Mesendoderm (in vitro differentiated cells): Measurements from ENCODE around the gene HDAC2.
"Not testable (repeated sequence)": the region's sequence is repeated elsewhere in the genome, so short reads cannot be mapped to it uniquely, and the experiment has no call there.

Source experiments
- DNase-seq: peaks from one replicate; pipeline ENCODE4 v3.0.0; 2013
- H2AK5ac ChIP-seq: 2 replicates; pipeline ENCODE4 v1.6.1; 2013; ENCODE audit warnings: low read length, inconsistent platforms
- H2BK120ac ChIP-seq: 2 replicates; pipeline ENCODE4 v1.6.1; 2013; ENCODE audit warnings: low read depth, mild to moderate bottlenecking, low read length, moderate library complexity, mixed read lengths
- H2BK15ac ChIP-seq: replicated peaks from 2 replicates; pipeline ENCODE4 v1.6.1; 2013; ENCODE audit warnings: low read depth, mild to moderate bottlenecking, moderate library complexity
- H2BK5ac ChIP-seq: 2 replicates; pipeline ENCODE4 v1.6.1; 2013; ENCODE audit warnings: low read length, inconsistent platforms
- H3K18ac ChIP-seq: 2 replicates; pipeline ENCODE4 v1.6.1; 2013; ENCODE audit warnings: mild to moderate bottlenecking, low read length, mixed read lengths
- H3K23ac ChIP-seq: one replicate; pipeline ENCODE4 v1.6.1; 2013; ENCODE audit warnings: low read length
- H3K27ac ChIP-seq: 2 replicates; pipeline ENCODE4 v1.5.1; 2013; ENCODE audit warnings: low read depth, mild to moderate bottlenecking, inconsistent platforms, low read length, moderate library complexity
- H3K27me3 ChIP-seq: 2 replicates; pipeline ENCODE4 v1.6.1; 2013; ENCODE audit warnings: low read length, control low read depth, mild to moderate bottlenecking, inconsistent platforms; ENCODE audit not compliant: insufficient read depth, poor library complexity
- H3K36me3 ChIP-seq: 2 replicates; pipeline ENCODE4 v1.6.1; 2013; ENCODE audit warnings: low read length, inconsistent platforms; ENCODE audit not compliant: control insufficient read depth, insufficient read depth
- H3K4ac ChIP-seq: one replicate; pipeline ENCODE4 v1.6.1; 2013; ENCODE audit warnings: low read depth, mild to moderate bottlenecking, low read length, moderate library complexity
- H3K4me1 ChIP-seq: 2 replicates; pipeline ENCODE4 v1.6.1; 2013; ENCODE audit warnings: low read depth, low read length, inconsistent platforms; ENCODE audit not compliant: control insufficient read depth
- H3K4me2 ChIP-seq: 2 replicates; pipeline ENCODE4 v1.6.1; 2013; ENCODE audit warnings: low read length
- H3K4me3 ChIP-seq: 2 replicates; pipeline ENCODE4 v1.5.1; 2013; ENCODE audit warnings: mild to moderate bottlenecking, low read length
- H3K56ac ChIP-seq: one replicate; pipeline ENCODE4 v1.6.1; 2013; ENCODE audit warnings: low read length
- H3K79me1 ChIP-seq: 2 replicates; pipeline ENCODE4 v1.6.1; 2013; ENCODE audit warnings: low read length, inconsistent platforms
- H3K79me2 ChIP-seq: 2 replicates; pipeline ENCODE4 v1.6.1; 2013; ENCODE audit warnings: mild to moderate bottlenecking, low read length; ENCODE audit not compliant: control insufficient read depth, insufficient read depth
- H3K9ac ChIP-seq: 2 replicates; pipeline ENCODE4 v1.6.1; 2013; ENCODE audit warnings: low read length, inconsistent platforms
- H4K5ac ChIP-seq: one replicate; pipeline ENCODE4 v1.6.1; 2013; ENCODE audit warnings: low read length
- H4K8ac ChIP-seq: one replicate; pipeline ENCODE4 v1.6.1; 2013; ENCODE audit warnings: low read depth, mild to moderate bottlenecking, control low read depth, low read length, moderate library complexity
- WGBS: extraction: QIAGEN DNeasy Blood & Tissue Kit; methylation state at CpG from one replicate; pipeline ENCODE4 v1.1.7; 2013; ENCODE audit warnings: low lambda C conversion rate, missing lambda C conversion rate; ENCODE audit not compliant: insufficient coverage; ENCODE audit errors: extremely low coverage; 5-methylcytosine and 5-hydroxymethylcytosine counted together

HDAC2 gene

GRCh38 chr6:113982675-113983074, 11.7 kb upstream of the HDAC2 start:
- not testable (repeated sequence) for H3K9ac ChIP-seq, H3K79me1 ChIP-seq, H2AK5ac ChIP-seq, DNase-seq, H3K79me2 ChIP-seq, H3K27me3 ChIP-seq, H3K27ac ChIP-seq, H3K4ac ChIP-seq, H3K18ac ChIP-seq, H3K36me3 ChIP-seq, H3K56ac ChIP-seq, H3K4me1 ChIP-seq, H3K23ac ChIP-seq, H3K4me2 ChIP-seq, H2BK15ac ChIP-seq, H4K8ac ChIP-seq, H4K5ac ChIP-seq, H2BK5ac ChIP-seq, H2BK120ac ChIP-seq, H3K4me3 ChIP-seq
- WGBS = no CpG with 5 or more reads among the region's 5 CpGs

- Histone ChIP-seq H3K4me1 (no peaks in the 10 kb centered on the region), H3K36me3 (no peaks in the 10 kb centered on the region), H3K79me1 (no peaks in the 10 kb centered on the region), H3K9ac (no peak overlapping the region), H4K8ac (no peak overlapping the region), H3K79me2 (no peaks in the 10 kb centered on the region), H2AK5ac (no peak overlapping the region), H3K4me2 (no peak overlapping the region), H3K18ac (no peak overlapping the region), H2BK15ac (no peak overlapping the region), H4K5ac (no peak overlapping the region), H2BK120ac (no peak overlapping the region), H3K56ac (no peak overlapping the region), H3K27ac (no peak overlapping the region), H3K27me3 (no peaks in the 10 kb centered on the region), H3K4me3 (no peak overlapping the region), H3K23ac (no peak overlapping the region), H2BK5ac (no peak overlapping the region), H3K4ac (no peak overlapping the region)
- no peak for DNase-seq
- WGBS = no CpG with 5 or more reads among the region's 2 CpGs
These were observed 11.2 kb upstream of the HDAC2 start for GRCh38 chr6:113982055-113982550.

- WGBS = no CpG with 5 or more reads among the region's 4 CpGs
These were observed 10.1 kb upstream of the HDAC2 start for GRCh38 chr6:113980937-113981554.

GRCh38 chr6:113979937-113980336, 9.0 kb upstream of the HDAC2 start:
- Histone ChIP-seq H3K79me2 (no peaks in the 10 kb centered on the region), H3K4me3 (no peak overlapping the region), H3K56ac (no peak overlapping the region), H2BK5ac (no peak overlapping the region), H3K9ac (no peak overlapping the region), H3K36me3 (no peaks in the 10 kb centered on the region), H4K5ac (no peak overlapping the region), H4K8ac (no peak overlapping the region), H2BK120ac (no peak overlapping the region), H3K23ac (no peak overlapping the region), H2BK15ac (no peak overlapping the region), H2AK5ac (no peak overlapping the region), H3K79me1 (no peaks in the 10 kb centered on the region), H3K18ac (no peak overlapping the region), H3K27ac (no peak overlapping the region), H3K4me2 (no peak overlapping the region), H3K4ac (no peak overlapping the region), H3K4me1 (no peaks in the 10 kb centered on the region), H3K27me3 (no peaks in the 10 kb centered on the region)
- DNase-seq = no peak
- no CpG with 5 or more reads among the region's 1 CpG for WGBS

More at GRCh38 chr6:113980937-113981554, 10.1 kb upstream of the HDAC2 start:
- Histone ChIP-seq H3K79me2 (no peaks in the 10 kb centered on the region), H3K56ac (no peak overlapping the region), H3K4me3 (no peak overlapping the region), H3K4ac (no peak overlapping the region), H2BK120ac (no peak overlapping the region), H3K27ac (no peak overlapping the region), H4K8ac (no peak overlapping the region), H3K27me3 (no peaks in the 10 kb centered on the region), H3K79me1 (no peaks in the 10 kb centered on the region), H3K9ac (no peak overlapping the region), H3K18ac (no peak overlapping the region), H3K4me2 (no peak overlapping the region), H3K4me1 (no peaks in the 10 kb centered on the region), H3K23ac (no peak overlapping the region), H2BK5ac (no peak overlapping the region), H3K36me3 (no peaks in the 10 kb centered on the region), H2AK5ac (no peak overlapping the region), H4K5ac (no peak overlapping the region), H2BK15ac (no peak overlapping the region)
- DNase-seq = peak; percentile 85

GRCh38 chr6:113978084-113978675, 7.2 kb upstream of the HDAC2 start:
- no peaks in the 10 kb centered on the region for H3K79me1 ChIP-seq
- DNase-seq = no peak
- H2AK5ac ChIP-seq = no peak overlapping the region
- no peak overlapping the region for H3K18ac ChIP-seq
- H4K5ac ChIP-seq = no peak overlapping the region
- no peaks in the 10 kb centered on the region for H3K36me3 ChIP-seq
- H3K4ac ChIP-seq = no peak overlapping the region
- H3K4me2 ChIP-seq = no peak overlapping the region
- H3K23ac ChIP-seq = no peak overlapping the region
- H3K79me2 ChIP-seq = no peaks in the 10 kb centered on the region
- H3K4me1 ChIP-seq = no peaks in the 10 kb centered on the region
- WGBS = no CpG with 5 or more reads among the region's 3 CpGs
- H3K27ac ChIP-seq = no peak overlapping the region
- no peak overlapping the region for H2BK15ac ChIP-seq
- H4K8ac ChIP-seq = no peak overlapping the region
- H3K9ac ChIP-seq = no peak overlapping the region
- H3K27me3 ChIP-seq = no peaks in the 10 kb centered on the region
- no peak overlapping the region for H2BK120ac ChIP-seq
- H2BK5ac ChIP-seq = no peak overlapping the region
- H3K56ac ChIP-seq = no peak overlapping the region
- H3K4me3 ChIP-seq = no peak overlapping the region

GRCh38 chr6:113976806-113977205, 5.9 kb upstream of the HDAC2 start:
- H3K4me1 ChIP-seq = no peaks in the 10 kb centered on the region
- no peak overlapping the region for H3K56ac ChIP-seq
- no peak overlapping the region for H3K4me3 ChIP-seq
- no peak overlapping the region for H4K8ac ChIP-seq
- H3K27ac ChIP-seq = no peak overlapping the region
- no peak overlapping the region for H3K23ac ChIP-seq
- H3K4me2 ChIP-seq = no peak overlapping the region
- no peak overlapping the region for H3K4ac ChIP-seq
- no peak overlapping the region for H4K5ac ChIP-seq
- H2BK120ac ChIP-seq = no peak overlapping the region
- H3K9ac ChIP-seq = no peak overlapping the region
- no peak overlapping the region for H2BK15ac ChIP-seq
- DNase-seq = no peak
- no peak overlapping the region for H3K18ac ChIP-seq
- no peak overlapping the region for H2BK5ac ChIP-seq
- H2AK5ac ChIP-seq = no peak overlapping the region
- H3K79me2 ChIP-seq = no peaks in the 10 kb centered on the region
- no peaks in the 10 kb centered on the region for H3K27me3 ChIP-seq
- no peaks in the 10 kb centered on the region for H3K79me1 ChIP-seq
- H3K36me3 ChIP-seq = no peaks in the 10 kb centered on the region
- no CpG with 5 or more reads among the region's 2 CpGs for WGBS
